K562 (cell line): Measurements from ENCODE around the gene ASF1B.

Source experiments
- TF ChIP-seq, protein P1 (sequence below), 3 experiments: IDR thresholded peaks in 2 of 3; conservative IDR thresholded peaks in 1 of 3; 2 replicates each; pipeline ENCODE4 v1.5.1; 2011 to 2012; ENCODE audit warnings: low read length in 3 of 3, mild to moderate bottlenecking in 3 of 3, control low read depth in 2 of 3, improper control_type of control experiment in 1 of 3, inconsistent platforms in 1 of 3, low read depth in 1 of 3, mixed read lengths in 1 of 3, moderate library complexity in 1 of 3; ENCODE audit not compliant: insufficient read depth in 2 of 3
- TF ChIP-seq, protein P2 (sequence below): sonication (generic); formaldehyde crosslinking; IDR thresholded peaks from 2 replicates; pipeline ENCODE4 v1.8.0; 2023; ENCODE audit warnings: mild to moderate bottlenecking, missing genetic modification reagents

DNA sequence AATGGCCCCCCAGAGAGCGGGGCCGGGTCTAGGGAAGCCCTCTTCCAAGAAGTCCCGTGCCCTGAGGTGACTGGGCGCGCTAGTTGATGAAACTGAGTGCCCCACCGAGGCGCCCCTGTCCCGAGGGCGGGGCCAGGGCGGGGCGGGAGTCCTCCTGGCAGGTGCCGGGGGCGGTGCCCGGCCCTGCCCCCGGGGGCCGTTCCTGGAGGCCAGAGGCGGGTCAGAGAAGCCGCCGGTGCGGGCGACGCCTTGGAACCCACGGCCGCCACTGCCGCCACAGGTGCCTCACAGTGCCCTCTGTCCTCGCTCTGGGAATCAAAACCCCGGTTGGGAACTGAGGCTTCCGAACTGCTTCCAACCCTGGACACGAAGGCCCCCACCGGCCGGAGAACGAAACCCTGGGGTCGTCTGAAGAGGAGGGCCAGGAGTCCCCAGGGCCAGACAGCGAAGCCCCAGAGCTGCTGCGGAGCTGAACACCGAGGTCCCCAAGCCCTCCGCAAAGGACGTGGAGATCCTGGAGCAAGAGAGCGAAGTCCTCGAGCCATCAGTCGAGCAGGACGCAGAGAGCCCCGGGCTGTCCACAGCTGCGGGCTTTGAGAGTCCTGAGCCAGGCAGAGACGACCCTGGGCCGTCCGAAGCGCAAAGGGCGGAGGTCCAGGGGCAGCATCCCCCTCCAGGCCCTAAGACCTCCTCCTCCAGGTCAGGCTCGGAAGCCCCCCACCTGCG is 63.7 kb downstream of the ASF1B start, which contains the start of gene MISP3:
- TF ChIP-seq, protein P1, sequence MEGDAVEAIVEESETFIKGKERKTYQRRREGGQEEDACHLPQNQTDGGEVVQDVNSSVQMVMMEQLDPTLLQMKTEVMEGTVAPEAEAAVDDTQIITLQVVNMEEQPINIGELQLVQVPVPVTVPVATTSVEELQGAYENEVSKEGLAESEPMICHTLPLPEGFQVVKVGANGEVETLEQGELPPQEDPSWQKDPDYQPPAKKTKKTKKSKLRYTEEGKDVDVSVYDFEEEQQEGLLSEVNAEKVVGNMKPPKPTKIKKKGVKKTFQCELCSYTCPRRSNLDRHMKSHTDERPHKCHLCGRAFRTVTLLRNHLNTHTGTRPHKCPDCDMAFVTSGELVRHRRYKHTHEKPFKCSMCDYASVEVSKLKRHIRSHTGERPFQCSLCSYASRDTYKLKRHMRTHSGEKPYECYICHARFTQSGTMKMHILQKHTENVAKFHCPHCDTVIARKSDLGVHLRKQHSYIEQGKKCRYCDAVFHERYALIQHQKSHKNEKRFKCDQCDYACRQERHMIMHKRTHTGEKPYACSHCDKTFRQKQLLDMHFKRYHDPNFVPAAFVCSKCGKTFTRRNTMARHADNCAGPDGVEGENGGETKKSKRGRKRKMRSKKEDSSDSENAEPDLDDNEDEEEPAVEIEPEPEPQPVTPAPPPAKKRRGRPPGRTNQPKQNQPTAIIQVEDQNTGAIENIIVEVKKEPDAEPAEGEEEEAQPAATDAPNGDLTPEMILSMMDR (IDR thresholded peaks at IDR 0.05 in 2 of 3, conservative IDR thresholded peaks at IDR 0.05 in 1 of 3; ENCODE audit: insufficient read depth in 2 of 3, low read depth in 1 of 3, low read length in 3 of 3): no peak
- TF ChIP-seq, protein P2, sequence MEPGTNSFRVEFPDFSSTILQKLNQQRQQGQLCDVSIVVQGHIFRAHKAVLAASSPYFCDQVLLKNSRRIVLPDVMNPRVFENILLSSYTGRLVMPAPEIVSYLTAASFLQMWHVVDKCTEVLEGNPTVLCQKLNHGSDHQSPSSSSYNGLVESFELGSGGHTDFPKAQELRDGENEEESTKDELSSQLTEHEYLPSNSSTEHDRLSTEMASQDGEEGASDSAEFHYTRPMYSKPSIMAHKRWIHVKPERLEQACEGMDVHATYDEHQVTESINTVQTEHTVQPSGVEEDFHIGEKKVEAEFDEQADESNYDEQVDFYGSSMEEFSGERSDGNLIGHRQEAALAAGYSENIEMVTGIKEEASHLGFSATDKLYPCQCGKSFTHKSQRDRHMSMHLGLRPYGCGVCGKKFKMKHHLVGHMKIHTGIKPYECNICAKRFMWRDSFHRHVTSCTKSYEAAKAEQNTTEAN (CRISPR knock-in tag): no peak
